Ovary (tissue), 3 donors: ENCODE data around the gene RHPN2.

Experiments
- POLR2A ChIP-seq: fragments of 450-650 bp; IDR thresholded peaks from one replicate; pipeline ENCODE4 v1.6.1; 2017; ENCODE audit warnings: antibody characterized with exemption, mild to moderate bottlenecking, moderate library complexity
- TF ChIP-seq, protein P1 (sequence below), 3 donors: fragments of 450-650 bp in 2 of 3; fragments of 200-600 bp in 1 of 3; IDR thresholded peaks; one replicate each; pipeline versions ENCODE4 v1.5.1 to v1.8.0; 2016 to 2022; ENCODE audit warnings: antibody characterized with exemption in 3 of 3, mild to moderate bottlenecking in 1 of 3
- donor health status: DM: no; HTN: no; CAD: no.

DNA sequence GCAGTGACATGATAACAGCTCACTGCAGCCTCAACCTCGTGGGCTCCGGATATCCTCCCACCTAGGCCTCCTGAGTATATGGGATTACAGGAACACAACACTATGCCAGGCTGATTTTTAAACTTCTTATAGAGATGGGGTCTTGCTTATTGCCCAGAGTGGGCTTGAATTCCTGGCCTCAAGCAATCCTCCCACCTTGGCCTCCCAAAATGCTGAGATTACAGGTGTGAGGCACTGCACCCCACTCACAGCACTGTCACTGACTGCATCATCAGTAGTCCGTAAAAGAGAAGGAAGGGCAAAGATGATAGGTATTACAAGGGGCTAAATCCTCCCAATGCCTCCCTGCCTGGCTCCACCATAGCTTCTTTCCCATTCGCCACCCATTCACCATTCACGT is 4.1 kb downstream of the RHPN2 start:
- TF ChIP-seq, protein P1, sequence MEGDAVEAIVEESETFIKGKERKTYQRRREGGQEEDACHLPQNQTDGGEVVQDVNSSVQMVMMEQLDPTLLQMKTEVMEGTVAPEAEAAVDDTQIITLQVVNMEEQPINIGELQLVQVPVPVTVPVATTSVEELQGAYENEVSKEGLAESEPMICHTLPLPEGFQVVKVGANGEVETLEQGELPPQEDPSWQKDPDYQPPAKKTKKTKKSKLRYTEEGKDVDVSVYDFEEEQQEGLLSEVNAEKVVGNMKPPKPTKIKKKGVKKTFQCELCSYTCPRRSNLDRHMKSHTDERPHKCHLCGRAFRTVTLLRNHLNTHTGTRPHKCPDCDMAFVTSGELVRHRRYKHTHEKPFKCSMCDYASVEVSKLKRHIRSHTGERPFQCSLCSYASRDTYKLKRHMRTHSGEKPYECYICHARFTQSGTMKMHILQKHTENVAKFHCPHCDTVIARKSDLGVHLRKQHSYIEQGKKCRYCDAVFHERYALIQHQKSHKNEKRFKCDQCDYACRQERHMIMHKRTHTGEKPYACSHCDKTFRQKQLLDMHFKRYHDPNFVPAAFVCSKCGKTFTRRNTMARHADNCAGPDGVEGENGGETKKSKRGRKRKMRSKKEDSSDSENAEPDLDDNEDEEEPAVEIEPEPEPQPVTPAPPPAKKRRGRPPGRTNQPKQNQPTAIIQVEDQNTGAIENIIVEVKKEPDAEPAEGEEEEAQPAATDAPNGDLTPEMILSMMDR (IDR thresholded peaks at IDR 0.05) = no peak
- no peak for TF ChIP-seq POLR2A
